ENCODE measurements around the gene WDR48.
"Not testable (repeated sequence)": the region's sequence is repeated elsewhere in the genome, so short reads cannot be mapped to it uniquely, and the experiment has no call there.

The WDR48 gene

GRCh38 chr3:39038165-39038564, 13.7 kb upstream of the WDR48 start:
- Mint-ChIP-seq H3K27ac (no peak overlapping the region), H3K9me3 (peaks cover 16% of the 10 kb centered on the region), H3K36me3 (ENCODE audit: low read depth) (peaks cover 2% of the 10 kb centered on the region), H3K27me3 (ENCODE audit: low read depth) (peaks cover 13% of the 10 kb centered on the region), H3K4me1 (ENCODE audit: low read depth) (no peaks in the 10 kb centered on the region), H3K4me3 (no peak overlapping the region)

GRCh38 chr3:39050029-39050428, 1.8 kb upstream of the WDR48 start:
- Mint-ChIP-seq H3K27ac (no peak overlapping the region), H3K9me3 (no peaks in the 10 kb centered on the region), H3K4me1 (ENCODE audit: low read depth) (peaks cover 10% of the 10 kb centered on the region), H3K27me3 (ENCODE audit: low read depth) (peaks cover 11% of the 10 kb centered on the region), H3K4me3 (no peak overlapping the region), H3K36me3 (ENCODE audit: low read depth) (peaks cover 4% of the 10 kb centered on the region)

DNA sequence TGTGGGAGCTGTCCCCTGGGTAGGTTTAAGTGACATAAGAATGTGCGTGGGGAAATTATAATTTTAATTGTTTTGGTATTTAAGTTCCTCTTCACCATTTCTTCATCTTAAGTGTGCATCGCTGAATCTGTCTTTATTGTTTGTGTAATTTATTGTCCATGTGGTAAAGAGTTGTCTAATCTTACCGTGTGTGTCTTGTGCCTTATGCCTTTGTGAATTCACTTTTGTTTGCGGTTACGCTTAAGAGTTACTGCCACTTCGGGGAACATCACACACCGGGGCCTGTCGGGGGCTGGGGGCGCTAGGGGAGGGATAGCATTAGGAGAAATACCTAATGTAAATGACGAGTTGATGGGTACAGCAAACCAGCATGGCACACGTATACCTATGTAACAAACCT, 767 bp downstream of the WDR48 start:
- Mint-ChIP-seq H3K4me1 (ENCODE audit: low read depth) (peaks cover 12% of the 10 kb centered on the region), H3K36me3 (ENCODE audit: low read depth) (peaks cover 4% of the 10 kb centered on the region), H3K27me3 (ENCODE audit: low read depth) (peaks cover 3% of the 10 kb centered on the region), H3K9me3 (no peaks in the 10 kb centered on the region), H3K27ac (peak overlapping the region; percentile 95), H3K4me3 (peak overlapping the region; percentile 86)

GRCh38 chr3:39053696-39054095, 1.9 kb downstream of the WDR48 start:
- Mint-ChIP-seq H3K4me3 (no peak overlapping the region), H3K27ac (no peak overlapping the region)

GRCh38 chr3:39056151-39056550, 4.3 kb downstream of the WDR48 start:
- H3K4me3 Mint-ChIP-seq, result no peak overlapping the region
- no peaks in the 10 kb centered on the region for H3K27me3 Mint-ChIP-seq (ENCODE audit: low read depth)
- peaks cover 15% of the 10 kb centered on the region for H3K4me1 Mint-ChIP-seq (ENCODE audit: low read depth)
- H3K9me3 Mint-ChIP-seq, result no peaks in the 10 kb centered on the region
- no peak overlapping the region for H3K27ac Mint-ChIP-seq
- H3K36me3 Mint-ChIP-seq (ENCODE audit: low read depth), result peaks cover 6% of the 10 kb centered on the region

More at GRCh38 chr3:39053696-39054095, 1.9 kb downstream of the WDR48 start:
- peaks cover 12% of the 10 kb centered on the region for H3K4me1 Mint-ChIP-seq (ENCODE audit: low read depth)
- H3K9me3 Mint-ChIP-seq, result no peaks in the 10 kb centered on the region
- H3K27me3 Mint-ChIP-seq (ENCODE audit: low read depth), result no peaks in the 10 kb centered on the region
- peaks cover 6% of the 10 kb centered on the region for H3K36me3 Mint-ChIP-seq (ENCODE audit: low read depth)

DNA sequence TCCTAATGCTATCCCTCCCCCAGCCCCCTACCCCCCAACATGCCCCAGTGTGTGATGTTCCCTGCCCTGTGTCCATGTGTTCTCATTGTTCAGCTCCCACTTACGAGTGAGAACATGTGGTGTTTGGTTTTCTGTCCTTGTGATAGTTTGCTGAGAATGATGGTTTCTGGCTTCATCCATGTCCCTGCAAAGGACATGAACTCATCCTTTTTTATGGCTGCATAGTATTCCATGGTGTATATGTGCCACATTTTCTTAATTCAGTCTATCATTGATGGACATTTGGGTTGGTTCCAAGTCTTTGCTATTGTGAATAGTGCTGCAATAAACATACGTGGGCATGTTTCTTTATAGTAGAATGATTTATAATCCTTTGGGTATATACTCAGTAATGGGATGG, 9.4 kb downstream of the WDR48 start:
- H3K9me3 Mint-ChIP-seq; H3K4me3 Mint-ChIP-seq; H3K27ac Mint-ChIP-seq; H3K36me3 Mint-ChIP-seq (ENCODE audit: low read depth); H3K27me3 Mint-ChIP-seq (ENCODE audit: low read depth): not testable (repeated sequence)
- H3K4me1 Mint-ChIP-seq (ENCODE audit: low read depth), result peaks cover 11% of the 10 kb centered on the region

- H3K4me3 Mint-ChIP-seq, result no peak overlapping the region
- no peaks in the 10 kb centered on the region for H3K9me3 Mint-ChIP-seq
- H3K27ac Mint-ChIP-seq, result no peak overlapping the region
- no peaks in the 10 kb centered on the region for H3K27me3 Mint-ChIP-seq (ENCODE audit: low read depth)
- H3K36me3 Mint-ChIP-seq (ENCODE audit: low read depth), result peaks cover 15% of the 10 kb centered on the region
- peaks cover 10% of the 10 kb centered on the region for H3K4me1 Mint-ChIP-seq (ENCODE audit: low read depth)
Observed at GRCh38 chr3:39062180-39062579, 10.4 kb downstream of the WDR48 start.

- Mint-ChIP-seq H3K36me3 (ENCODE audit: low read depth) (peaks cover 18% of the 10 kb centered on the region), H3K9me3 (no peaks in the 10 kb centered on the region), H3K27ac (no peak overlapping the region), H3K4me1 (ENCODE audit: low read depth) (peaks cover 10% of the 10 kb centered on the region), H3K4me3 (no peak overlapping the region), H3K27me3 (ENCODE audit: low read depth) (no peaks in the 10 kb centered on the region)
Observed at GRCh38 chr3:39063143-39063542, 11.3 kb downstream of the WDR48 start.

DNA sequence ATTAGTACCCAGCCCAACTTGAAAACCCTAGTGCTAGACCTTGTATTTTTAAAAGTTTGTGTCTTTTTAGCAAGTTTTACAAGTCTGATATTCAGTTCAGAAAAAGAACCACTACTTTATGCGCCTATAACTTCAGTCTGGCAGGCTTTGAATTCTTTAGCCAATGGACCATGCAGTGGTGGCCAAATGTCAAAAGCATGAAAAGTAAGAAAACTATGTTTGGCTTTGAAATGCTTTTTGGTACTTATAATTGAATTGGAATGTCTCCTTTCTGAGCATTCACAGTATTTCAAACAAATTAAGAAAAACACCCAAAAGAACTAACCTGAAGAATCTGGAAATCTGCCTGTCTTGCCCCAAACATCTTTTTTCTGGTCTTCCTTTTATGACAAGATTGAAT, 12.8 kb downstream of the WDR48 start:
- Mint-ChIP-seq H3K27ac (no peak overlapping the region), H3K9me3 (no peaks in the 10 kb centered on the region)

DNA sequence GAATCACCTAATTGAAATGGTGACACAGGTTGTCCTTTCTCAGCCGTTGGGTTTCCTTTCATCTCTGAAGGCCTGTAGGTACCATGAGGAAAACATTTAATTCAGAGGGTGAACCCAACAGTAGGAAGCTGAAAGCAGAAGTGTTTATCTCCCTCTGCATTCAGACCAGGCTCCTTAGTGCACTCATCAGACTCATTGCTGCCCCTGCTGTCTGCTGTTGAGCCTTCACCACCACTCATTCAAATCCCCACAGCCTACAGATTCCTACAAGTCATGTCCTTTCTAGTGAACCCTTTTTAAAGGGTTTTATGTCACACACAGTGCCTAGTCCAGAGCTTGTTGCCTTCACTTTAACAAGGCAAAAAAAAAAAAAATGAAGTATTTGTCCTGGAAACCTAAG, 13.4 kb downstream of the WDR48 start:
- no peak overlapping the region for H3K27ac Mint-ChIP-seq

More for the DNA sequence above, 12.8 kb downstream of the WDR48 start:
- H3K4me3 Mint-ChIP-seq, result no peak overlapping the region
- peaks cover 18% of the 10 kb centered on the region for H3K36me3 Mint-ChIP-seq (ENCODE audit: low read depth)
- no peaks in the 10 kb centered on the region for H3K27me3 Mint-ChIP-seq (ENCODE audit: low read depth)
- H3K4me1 Mint-ChIP-seq (ENCODE audit: low read depth), result peaks cover 6% of the 10 kb centered on the region

GRCh38 chr3:39067286-39067685, 15.5 kb downstream of the WDR48 start:
- peaks cover 27% of the 10 kb centered on the region for H3K36me3 Mint-ChIP-seq (ENCODE audit: low read depth)
- no peak overlapping the region for H3K27ac Mint-ChIP-seq
- H3K4me1 Mint-ChIP-seq (ENCODE audit: low read depth), result peaks cover 4% of the 10 kb centered on the region
- H3K27me3 Mint-ChIP-seq (ENCODE audit: low read depth), result no peaks in the 10 kb centered on the region
- no peaks in the 10 kb centered on the region for H3K9me3 Mint-ChIP-seq
- no peak overlapping the region for H3K4me3 Mint-ChIP-seq

More for the DNA sequence above, 13.4 kb downstream of the WDR48 start:
- peaks cover 20% of the 10 kb centered on the region for H3K36me3 Mint-ChIP-seq (ENCODE audit: low read depth)
- H3K4me3 Mint-ChIP-seq, result no peak overlapping the region
- H3K9me3 Mint-ChIP-seq, result no peaks in the 10 kb centered on the region
- no peaks in the 10 kb centered on the region for H3K27me3 Mint-ChIP-seq (ENCODE audit: low read depth)
- H3K4me1 Mint-ChIP-seq (ENCODE audit: low read depth), result peaks cover 6% of the 10 kb centered on the region

- H3K27me3 Mint-ChIP-seq (ENCODE audit: low read depth), result no peaks in the 10 kb centered on the region
- no peak overlapping the region for H3K27ac Mint-ChIP-seq
- H3K4me1 Mint-ChIP-seq (ENCODE audit: low read depth), result peaks cover 4% of the 10 kb centered on the region
- H3K4me3 Mint-ChIP-seq, result no peak overlapping the region
- H3K36me3 Mint-ChIP-seq (ENCODE audit: low read depth), result peaks cover 35% of the 10 kb centered on the region
- no peaks in the 10 kb centered on the region for H3K9me3 Mint-ChIP-seq
Observed at GRCh38 chr3:39068556-39068955, 16.7 kb downstream of the WDR48 start.

- H3K4me3 Mint-ChIP-seq, result peak overlapping the region; percentile 6
- peaks cover 59% of the 10 kb centered on the region for H3K36me3 Mint-ChIP-seq (ENCODE audit: low read depth)
- H3K9me3 Mint-ChIP-seq, result no peaks in the 10 kb centered on the region
- no peaks in the 10 kb centered on the region for H3K27me3 Mint-ChIP-seq (ENCODE audit: low read depth)
- peaks cover 21% of the 10 kb centered on the region for H3K4me1 Mint-ChIP-seq (ENCODE audit: low read depth)
- H3K27ac Mint-ChIP-seq, result no peak overlapping the region
Observed at GRCh38 chr3:39075910-39076309, 24.1 kb downstream of the WDR48 start.

DNA sequence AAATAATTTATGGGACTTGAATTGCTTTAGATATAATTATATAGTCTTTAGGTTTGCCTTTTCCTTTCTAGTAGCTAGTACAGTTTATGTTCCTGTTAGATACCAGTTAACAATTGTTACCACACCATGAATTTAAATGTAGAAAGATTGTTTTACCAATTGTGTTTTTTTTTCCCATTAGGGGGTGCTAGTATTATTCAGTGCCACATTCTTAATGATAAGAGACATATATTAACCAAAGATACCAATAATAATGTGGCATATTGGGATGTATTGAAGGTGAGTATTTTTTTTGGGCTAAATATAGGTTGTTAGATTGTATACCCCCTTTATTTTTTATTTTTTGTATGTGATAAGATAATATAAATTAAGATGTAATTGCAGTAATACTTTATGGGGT, 27.7 kb downstream of the WDR48 start:
- Mint-ChIP-seq H3K4me1 (ENCODE audit: low read depth) (peaks cover 33% of the 10 kb centered on the region), H3K36me3 (ENCODE audit: low read depth) (peaks cover 56% of the 10 kb centered on the region), H3K27ac (no peak overlapping the region)

GRCh38 chr3:39080026-39080425, 28.2 kb downstream of the WDR48 start:
- Mint-ChIP-seq H3K27me3 (ENCODE audit: low read depth) (no peaks in the 10 kb centered on the region), H3K36me3 (ENCODE audit: low read depth) (peaks cover 51% of the 10 kb centered on the region), H3K27ac (no peak overlapping the region), H3K4me3 (no peak overlapping the region), H3K9me3 (no peaks in the 10 kb centered on the region), H3K4me1 (ENCODE audit: low read depth) (peaks cover 32% of the 10 kb centered on the region)

More for the DNA sequence above, 27.7 kb downstream of the WDR48 start:
- H3K27me3 Mint-ChIP-seq (ENCODE audit: low read depth), result no peaks in the 10 kb centered on the region
- H3K9me3 Mint-ChIP-seq, result no peaks in the 10 kb centered on the region
- no peak overlapping the region for H3K4me3 Mint-ChIP-seq

DNA sequence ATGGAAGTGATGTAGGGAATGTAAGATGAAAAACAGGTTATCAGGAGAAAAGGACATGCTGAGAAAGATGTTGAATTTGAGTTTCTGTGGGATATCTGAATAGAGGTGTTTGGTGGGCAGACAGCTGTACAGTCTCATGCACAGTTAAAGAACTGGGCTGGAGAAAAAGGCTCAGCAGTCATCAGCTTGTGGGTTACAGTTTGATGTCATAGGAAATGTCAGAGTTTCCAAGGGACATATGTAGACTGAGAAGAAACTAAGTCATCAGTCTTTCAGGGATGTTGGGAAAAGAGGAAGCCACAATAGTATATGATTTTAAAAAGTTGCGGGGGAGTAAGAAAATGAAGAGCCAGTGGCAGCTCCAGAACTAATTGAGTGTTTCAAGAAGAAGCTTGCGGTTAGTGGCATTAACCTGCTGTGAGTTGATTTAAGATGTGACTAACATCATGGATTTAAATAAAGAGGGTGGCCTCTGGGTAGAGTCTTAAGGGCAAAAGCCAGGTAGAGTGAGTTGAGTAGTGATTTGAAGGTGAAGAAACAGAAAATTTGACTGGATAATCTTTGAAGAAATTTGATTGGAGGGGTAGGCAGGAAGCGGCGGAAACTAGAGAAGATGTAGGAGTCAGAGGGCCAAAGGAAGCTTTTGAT, 31.0 kb downstream of the WDR48 start:
- no peaks in the 10 kb centered on the region for H3K9me3 Mint-ChIP-seq
- peaks cover 43% of the 10 kb centered on the region for H3K36me3 Mint-ChIP-seq (ENCODE audit: low read depth)
- no peak overlapping the region for H3K27ac Mint-ChIP-seq
- peaks cover 25% of the 10 kb centered on the region for H3K4me1 Mint-ChIP-seq (ENCODE audit: low read depth)
- H3K4me3 Mint-ChIP-seq, result no peak overlapping the region
- H3K27me3 Mint-ChIP-seq (ENCODE audit: low read depth), result no peaks in the 10 kb centered on the region
